AG09309 (cell line): ENCODE results near the gene TRAPPC12.

ENCODE experiments used
- DNase-seq: peaks from one replicate; pipeline ENCODE4 v3.0.0-alpha.2; 2010; ENCODE audit warnings: low read depth
- H3K4me3 ChIP-seq: 2 replicates; pipeline ENCODE4 v1.5.1; 2011; ENCODE audit warnings: mild to moderate bottlenecking, low read depth, low read length, moderate library complexity; ENCODE audit not compliant: control insufficient read depth
- TF ChIP-seq, protein P1 (sequence below): IDR thresholded peaks from 2 replicates; pipeline ENCODE4 v1.5.1; 2011; ENCODE audit warnings: mild to moderate bottlenecking, low read depth, low read length, inconsistent platforms; ENCODE audit not compliant: insufficient read depth, control insufficient read depth; ENCODE audit errors: missing control alignments

Gene TRAPPC12

DNA sequence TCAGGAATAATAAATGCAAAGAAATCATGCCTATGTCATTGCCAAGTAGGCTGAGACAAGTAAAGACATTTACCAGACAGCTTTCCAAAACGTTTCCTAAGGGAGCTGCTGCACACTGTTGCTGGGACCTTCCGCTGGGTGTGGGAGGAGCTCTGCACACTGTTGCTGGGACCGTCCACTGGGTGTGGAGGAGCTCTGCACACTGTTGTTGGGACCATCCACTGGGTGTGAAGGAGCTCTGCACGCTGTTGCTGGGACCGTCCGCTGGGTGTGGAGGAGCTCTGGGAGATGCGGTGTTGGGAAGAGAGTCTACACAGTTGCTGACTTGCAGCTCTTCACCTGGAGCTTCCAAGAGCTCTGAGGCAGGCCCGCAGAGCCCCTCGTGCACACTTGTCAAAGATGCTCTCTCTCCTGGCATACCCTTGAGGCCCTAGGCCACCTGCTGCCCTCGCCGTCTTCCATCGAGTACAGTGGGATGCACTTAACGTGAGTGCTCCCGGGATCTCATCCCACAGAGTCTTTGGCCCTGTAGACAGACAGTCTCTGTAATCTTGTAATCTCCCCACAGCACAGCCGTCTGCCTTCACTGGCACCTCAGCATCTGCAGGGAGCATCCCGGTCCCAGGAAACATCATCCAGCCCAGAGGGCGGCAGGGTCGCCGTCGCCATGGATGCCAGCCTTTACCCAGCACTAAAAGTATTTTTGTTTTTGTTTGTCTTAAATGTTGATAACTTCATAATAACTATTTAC, 51.4 kb downstream of the TRAPPC12 start:
- no peak for DNase-seq
- H3K4me3 ChIP-seq = no peak overlapping the region
- TF ChIP-seq, protein P1, sequence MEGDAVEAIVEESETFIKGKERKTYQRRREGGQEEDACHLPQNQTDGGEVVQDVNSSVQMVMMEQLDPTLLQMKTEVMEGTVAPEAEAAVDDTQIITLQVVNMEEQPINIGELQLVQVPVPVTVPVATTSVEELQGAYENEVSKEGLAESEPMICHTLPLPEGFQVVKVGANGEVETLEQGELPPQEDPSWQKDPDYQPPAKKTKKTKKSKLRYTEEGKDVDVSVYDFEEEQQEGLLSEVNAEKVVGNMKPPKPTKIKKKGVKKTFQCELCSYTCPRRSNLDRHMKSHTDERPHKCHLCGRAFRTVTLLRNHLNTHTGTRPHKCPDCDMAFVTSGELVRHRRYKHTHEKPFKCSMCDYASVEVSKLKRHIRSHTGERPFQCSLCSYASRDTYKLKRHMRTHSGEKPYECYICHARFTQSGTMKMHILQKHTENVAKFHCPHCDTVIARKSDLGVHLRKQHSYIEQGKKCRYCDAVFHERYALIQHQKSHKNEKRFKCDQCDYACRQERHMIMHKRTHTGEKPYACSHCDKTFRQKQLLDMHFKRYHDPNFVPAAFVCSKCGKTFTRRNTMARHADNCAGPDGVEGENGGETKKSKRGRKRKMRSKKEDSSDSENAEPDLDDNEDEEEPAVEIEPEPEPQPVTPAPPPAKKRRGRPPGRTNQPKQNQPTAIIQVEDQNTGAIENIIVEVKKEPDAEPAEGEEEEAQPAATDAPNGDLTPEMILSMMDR = no peak

DNA sequence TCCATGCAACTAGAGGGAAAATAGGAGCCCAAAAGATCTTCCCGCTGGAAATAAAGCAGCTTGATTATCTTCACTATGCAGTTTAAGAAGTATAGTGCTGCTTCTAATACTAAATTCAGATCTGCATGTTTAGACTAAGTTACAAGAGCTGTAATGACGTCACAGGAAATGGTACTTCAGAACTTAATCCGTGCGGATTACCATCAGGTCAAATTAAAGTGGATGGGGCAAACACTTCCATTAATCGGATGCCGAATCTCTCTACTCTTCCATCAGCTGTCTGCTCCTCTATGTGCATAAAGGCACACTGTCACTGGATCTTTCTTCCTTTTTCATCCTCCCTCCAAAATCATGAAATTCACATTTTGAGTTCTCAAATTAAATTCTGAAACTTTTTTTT, 52.6 kb downstream of the TRAPPC12 start:
- TF ChIP-seq, protein P1 = no peak
- no peak overlapping the region for H3K4me3 ChIP-seq
- DNase-seq = no peak

GRCh38 chr2:3432693-3433338, 53.3 kb downstream of the TRAPPC12 start:
- TF ChIP-seq, protein P1 = no peak
- DNase-seq = no peak
- H3K4me3 ChIP-seq = no peak overlapping the region

DNA sequence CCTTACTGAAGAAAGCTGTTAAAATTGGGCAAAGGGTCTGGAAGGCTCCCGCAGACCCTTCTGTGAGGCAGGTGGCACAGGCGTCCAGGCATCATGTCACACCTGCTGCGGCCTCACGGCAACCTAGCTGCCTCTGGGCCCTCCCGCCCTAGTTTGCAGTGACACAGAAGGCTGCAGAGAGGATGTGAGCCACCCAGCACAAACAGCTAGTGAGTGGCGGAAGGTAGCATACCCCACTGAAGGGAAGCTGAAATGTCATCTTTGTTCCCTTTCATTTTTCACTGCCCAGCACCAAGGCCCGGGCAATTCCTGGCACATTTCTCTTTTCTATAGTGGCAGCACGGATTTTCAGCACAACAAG, 53.8 kb downstream of the TRAPPC12 start:
- TF ChIP-seq, protein P1 = no peak
- no peak overlapping the region for H3K4me3 ChIP-seq
- DNase-seq = no peak

DNA sequence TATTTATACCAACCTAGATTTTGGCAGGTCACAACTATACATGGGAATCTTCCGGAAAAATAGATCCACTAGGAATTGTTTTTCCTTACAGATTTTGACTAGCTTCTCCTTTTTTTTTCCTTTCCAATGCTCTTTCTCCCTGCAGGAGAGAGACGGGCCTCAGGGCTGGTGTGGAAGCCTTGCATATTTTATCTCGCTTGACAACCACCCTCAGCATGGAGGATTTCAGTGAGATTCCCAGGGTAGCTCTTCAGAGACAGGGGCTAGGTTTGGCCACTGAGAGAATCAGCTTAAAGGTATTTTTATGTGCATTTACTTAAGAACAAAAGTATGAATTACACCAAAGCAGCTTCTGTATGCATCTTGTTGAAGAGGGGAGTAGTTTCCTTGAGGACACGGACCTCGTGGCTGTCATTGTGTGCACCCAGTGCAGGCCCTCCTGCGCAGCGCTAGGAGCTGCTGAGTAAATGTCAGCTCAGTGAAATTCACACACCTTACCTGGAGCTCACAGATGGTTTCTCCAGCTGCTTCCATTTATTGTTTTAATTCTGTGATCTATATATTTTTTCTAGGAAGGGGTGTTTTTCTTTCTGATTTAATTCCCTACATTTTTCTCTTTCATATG, 54.4 kb downstream of the TRAPPC12 start:
- no peak for DNase-seq
- TF ChIP-seq, protein P1 = no peak
- no peak overlapping the region for H3K4me3 ChIP-seq

DNA sequence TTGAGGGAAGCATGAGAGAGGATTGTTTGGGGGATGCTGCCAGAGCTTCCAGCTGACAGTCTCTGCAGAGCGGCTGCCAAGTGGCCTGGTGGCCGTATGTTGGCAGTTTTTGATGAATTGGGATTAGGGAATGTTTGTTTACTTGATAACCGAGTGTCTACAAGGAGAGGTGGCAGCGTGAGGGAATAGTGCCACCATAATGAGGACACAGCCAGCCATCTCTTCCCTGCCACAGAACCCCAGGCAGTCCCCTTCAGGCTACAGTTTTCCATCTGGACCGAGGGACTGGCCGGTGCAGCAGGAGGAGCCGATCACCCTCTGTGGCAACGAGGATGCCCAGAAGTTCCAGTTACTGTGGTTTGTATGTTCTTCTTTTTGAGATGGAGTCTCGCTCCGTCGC, 55.2 kb downstream of the TRAPPC12 start:
- TF ChIP-seq, protein P1 = no peak
- no peak overlapping the region for H3K4me3 ChIP-seq
- DNase-seq = no peak
